ELF-1 (cell line): ENCODE measurements around the gene CTRL.
"Not testable (repeated sequence)": the region's sequence is repeated elsewhere in the genome, so short reads cannot be mapped to it uniquely, and the experiment has no call there.

Experiments
- DNase-seq: peaks from one replicate; pipeline ENCODE4 v3.0.0-alpha.2; 2016; ENCODE audit warnings: low read depth, low spot score

CTRL gene

GRCh38 chr16:67924140-67924906, 7.3 kb downstream of the CTRL start:
- no peak for DNase-seq

GRCh38 chr16:67923414-67924116, 8.1 kb downstream of the CTRL start:
- no peak for DNase-seq

- DNase-seq = no peak
Observed at GRCh38 chr16:67922740-67923139, 8.9 kb downstream of the CTRL start.

- no peak for DNase-seq
Observed at GRCh38 chr16:67922221-67922620, 9.4 kb downstream of the CTRL start.

GRCh38 chr16:67919622-67920221, 11.9 kb downstream of the CTRL start:
- DNase-seq = no peak

GRCh38 chr16:67917852-67918236, 13.8 kb downstream of the CTRL start:
- DNase-seq = no peak

- DNase-seq = no peak
Observed at GRCh38 chr16:67917140-67917851, 14.4 kb downstream of the CTRL start.

GRCh38 chr16:67915831-67916723, 15.6 kb downstream of the CTRL start:
- no peak for DNase-seq

GRCh38 chr16:67915496-67915769, 16.2 kb downstream of the CTRL start:
- DNase-seq = not testable (repeated sequence)

- DNase-seq = peak; percentile 73
Observed at GRCh38 chr16:67914758-67915495, 16.7 kb downstream of the CTRL start.

- DNase-seq = no peak
Observed at GRCh38 chr16:67910158-67910557, 21.5 kb downstream of the CTRL start.

- DNase-seq = no peak
Observed at GRCh38 chr16:67909056-67909742, 22.5 kb downstream of the CTRL start.

GRCh38 chr16:67907397-67908180, 24.1 kb downstream of the CTRL start:
- no peak for DNase-seq

- no peak for DNase-seq
Observed at GRCh38 chr16:67902831-67903230, 28.8 kb downstream of the CTRL start.

GRCh38 chr16:67901734-67902133, 29.9 kb downstream of the CTRL start:
- DNase-seq = no peak

GRCh38 chr16:67897231-67897630, 34.4 kb downstream of the CTRL start:
- no peak for DNase-seq

GRCh38 chr16:67893743-67894399, 37.8 kb downstream of the CTRL start:
- peak; percentile 63 for DNase-seq

GRCh38 chr16:67892899-67893742, 38.5 kb downstream of the CTRL start, which contains the start of gene PSKH1:
Gene PSKH1 (plus strand): TSS chr16:67893254. CDS start chr16:67908750, 15,496 bp downstream.
- peak; percentile 97 for DNase-seq
